SK-N-SH (cell line): Measurements from ENCODE around the gene PCBD2. TPM values are rescaled to one million over a fixed set of nuclear protein-coding genes. Genes with fewer than 3 reads are reported as not detected.

Source experiments
- CTCF ChIA-PET: fragments of 300-600, 350-600 bp; formaldehyde crosslinking; extraction: SDS; loops from one replicate; lab custom pipeline; 2021; lab: Yijun Ruan, JAX
- POLR2A ChIA-PET: fragments of 350-600 bp; sonication (Branson Sonifier 250); formaldehyde crosslinking; extraction: SDS; loops from one replicate; lab custom pipeline; 2020; ENCODE audit warnings: antibody characterized with exemption, inconsistent platforms; lab: Yijun Ruan, JAX
- DNase-seq: peaks from one replicate; pipeline ENCODE4 v3.0.0; 2012
- H2AFZ ChIP-seq: fragments of 200-600 bp; sonication (generic); 2 replicates; pipeline ENCODE4 v1.8.1; 2016; ENCODE audit warnings: antibody characterized with exemption, mild to moderate bottlenecking, low read depth
- H3F3A ChIP-seq: fragments of 200-600 bp; sonication (generic); replicated peaks from 2 replicates; pipeline ENCODE3; 2016; ENCODE audit warnings: antibody characterized with exemption, mild to moderate bottlenecking; ENCODE audit not compliant: insufficient read depth
- H3K27ac ChIP-seq, 2 experiments: fragments of 200-500 bp in 1 of 2; fragments of 200-600 bp in 1 of 2; sonication (Bioruptor generic) in 1 of 2; sonication (generic), shearing (Covaris generic) in 1 of 2; 2 replicates each; pipeline versions ENCODE4 v1.5.1 to v1.6.1; 2014 to 2016; ENCODE audit warnings: low read depth in 2 of 2, inconsistent platforms in 1 of 2, low read length in 1 of 2, mild to moderate bottlenecking in 1 of 2, mixed read lengths in 1 of 2
- H3K27me3 ChIP-seq: fragments of 200-600 bp; sonication (generic), shearing (Covaris generic); 2 replicates; pipeline ENCODE4 v1.6.1; 2016; ENCODE audit warnings: mixed run types; ENCODE audit not compliant: insufficient read depth
- H3K36me3 ChIP-seq, 2 experiments: fragments of 200-500 bp in 1 of 2; fragments of 200-600 bp in 1 of 2; sonication (Bioruptor generic) in 1 of 2; sonication (generic) in 1 of 2; replicated peaks in 1 of 2; 2 replicates each; pipeline versions ENCODE3 to v1.5.1; 2014 to 2016; ENCODE audit warnings: low read length in 1 of 2, mild to moderate bottlenecking in 1 of 2; ENCODE audit not compliant: insufficient read depth in 2 of 2, control insufficient read depth in 1 of 2
- H3K4me1 ChIP-seq, 2 experiments: fragments of 200-500 bp in 1 of 2; fragments of 200-600 bp in 1 of 2; sonication (Bioruptor generic) in 1 of 2; sonication (generic), shearing (Covaris generic) in 1 of 2; 2 replicates each; pipeline versions ENCODE4 v1.5.1 to v1.6.1; 2014 to 2016; ENCODE audit warnings: low read depth in 1 of 2, low read length in 1 of 2, mixed run types in 1 of 2; ENCODE audit not compliant: insufficient read depth in 2 of 2, control insufficient read depth in 1 of 2
- H3K4me2 ChIP-seq: fragments of 200-600 bp; sonication (generic), shearing (Covaris generic); 2 replicates; pipeline ENCODE4 v1.6.1; 2017; ENCODE audit warnings: mixed run types
- H3K4me3 ChIP-seq, 2 experiments: fragments of 200-500 bp in 1 of 2; fragments of 200-600 bp in 1 of 2; sonication (Bioruptor generic) in 1 of 2; sonication (generic), shearing (Covaris generic) in 1 of 2; 2 replicates each; pipeline versions ENCODE4 v1.5.1 to v1.8.1; 2014 to 2016; ENCODE audit warnings: low read depth in 2 of 2, inconsistent platforms in 1 of 2, low read length in 1 of 2, mild to moderate bottlenecking in 1 of 2, mixed read lengths in 1 of 2, moderate library complexity in 1 of 2
- H3K79me2 ChIP-seq: fragments of 200-600 bp; sonication (generic); 2 replicates; pipeline ENCODE4 v1.8.1; 2017; ENCODE audit warnings: mild to moderate bottlenecking; ENCODE audit not compliant: insufficient read depth
- H3K9ac ChIP-seq: fragments of 200-600 bp; sonication (generic); 2 replicates; pipeline ENCODE4 v1.6.1; 2017; ENCODE audit warnings: mixed run types
- H3K9me2 ChIP-seq: fragments of 200-600 bp; sonication (generic); 2 replicates; pipeline ENCODE4 v1.6.1; 2017; ENCODE audit warnings: mixed run types
- H3K9me3 ChIP-seq: fragments of 200-600 bp; sonication (generic); 2 replicates; pipeline ENCODE4 v1.6.1; 2017; ENCODE audit warnings: mixed run types, mild to moderate bottlenecking, moderate library complexity
- H4K20me1 ChIP-seq: fragments of 200-600 bp; sonication (generic); 2 replicates; pipeline ENCODE4 v1.6.1; 2017; ENCODE audit warnings: mild to moderate bottlenecking, mixed run types; ENCODE audit not compliant: insufficient read depth
- CHD2 ChIP-seq: fragments of 150-350 bp; IDR thresholded peaks from 2 replicates; pipeline ENCODE4 v1.6.1; 2018; ENCODE audit warnings: low read length; ENCODE audit not compliant: partially characterized antibody
- ELF1 ChIP-seq: IDR thresholded peaks from 2 replicates; pipeline ENCODE4 v1.4.0; 2012
- FOXM1 ChIP-seq: IDR thresholded peaks from 2 replicates; pipeline ENCODE4 v1.4.0; 2012; ENCODE audit warnings: low read depth, mild to moderate bottlenecking
- GABPA ChIP-seq: IDR thresholded peaks from 2 replicates; pipeline ENCODE4 v1.4.0; 2012; ENCODE audit warnings: low read depth, mild to moderate bottlenecking
- IRF3 ChIP-seq: fragments of 150-350 bp; IDR thresholded peaks from 2 replicates; pipeline ENCODE4 v1.6.1; 2016; ENCODE audit warnings: mild to moderate bottlenecking, low read depth, low read length
- JUND ChIP-seq: IDR thresholded peaks from 2 replicates; pipeline ENCODE4 v1.4.0; 2012
- MAX ChIP-seq: IDR thresholded peaks from 2 replicates; pipeline ENCODE4 v1.4.0; 2012; ENCODE audit warnings: low read depth
- MXI1 ChIP-seq: IDR thresholded peaks from 2 replicates; pipeline ENCODE4 v1.6.1; 2012; ENCODE audit warnings: mild to moderate bottlenecking, low read depth, low read length, improper control_type of control experiment
- POLR2AphosphoS5 ChIP-seq: IDR thresholded peaks from 2 replicates; pipeline ENCODE4 v1.6.1; 2012; ENCODE audit warnings: low read depth, low read length
- RAD21 ChIP-seq: IDR thresholded peaks from 2 replicates; pipeline ENCODE4 v1.6.1; 2012; ENCODE audit warnings: mild to moderate bottlenecking, low read length
- RCOR1 ChIP-seq: fragments of 150-350 bp; IDR thresholded peaks from 2 replicates; pipeline ENCODE4 v1.6.1; 2017; ENCODE audit warnings: antibody characterized with exemption, low read length
- SIN3A ChIP-seq: IDR thresholded peaks from 2 replicates; pipeline ENCODE4 v1.6.1; 2012; ENCODE audit warnings: low read depth, mild to moderate bottlenecking, low read length, moderate library complexity, borderline replicate concordance
- TEAD4 ChIP-seq: IDR thresholded peaks from 2 replicates; pipeline ENCODE4 v1.4.0; 2012; ENCODE audit warnings: mild to moderate bottlenecking, borderline replicate concordance; ENCODE audit not compliant: insufficient read depth
- YY1 ChIP-seq: IDR thresholded peaks from 2 replicates; pipeline ENCODE4 v1.4.0; 2012; ENCODE audit warnings: low read depth, mild to moderate bottlenecking
- ZBTB33 ChIP-seq: IDR thresholded peaks from 2 replicates; pipeline ENCODE4 v1.4.0; 2012; ENCODE audit warnings: low read depth, borderline replicate concordance
- WGBS: methylation state at CpG from one replicate; pipeline ENCODE4 v1.1.6; 2017; ENCODE audit warnings: low lambda C conversion rate; 5-methylcytosine and 5-hydroxymethylcytosine counted together
- polyA plus RNA-seq, 3 experiments: library from polyadenylated mRNA; depleted of rRNA; stranded (reverse); fragments of >200 nt; gene quantifications; 2 replicates each; pipeline ENCODE4 v1.2.3, GENCODE V29; 2012
- TF ChIP-seq, protein P1 (sequence below): IDR thresholded peaks from 2 replicates; pipeline ENCODE4; 2012
- TF ChIP-seq, protein P2 (sequence below): IDR thresholded peaks from 2 replicates; pipeline ENCODE4 v1.4.0; 2012; ENCODE audit warnings: low read depth, borderline replicate concordance
- TF ChIP-seq, protein P3 (sequence below): fragments of 200-600 bp; sonication (generic); IDR thresholded peaks from 2 replicates; pipeline ENCODE4 v1.6.1; 2017; ENCODE audit warnings: antibody characterized with exemption, mild to moderate bottlenecking, moderate library complexity

The PCBD2 gene
- polyA plus RNA-seq, 1 of the 3 experiments (the other 2 are of a cell fraction), result 5.1 TPM

DNA sequence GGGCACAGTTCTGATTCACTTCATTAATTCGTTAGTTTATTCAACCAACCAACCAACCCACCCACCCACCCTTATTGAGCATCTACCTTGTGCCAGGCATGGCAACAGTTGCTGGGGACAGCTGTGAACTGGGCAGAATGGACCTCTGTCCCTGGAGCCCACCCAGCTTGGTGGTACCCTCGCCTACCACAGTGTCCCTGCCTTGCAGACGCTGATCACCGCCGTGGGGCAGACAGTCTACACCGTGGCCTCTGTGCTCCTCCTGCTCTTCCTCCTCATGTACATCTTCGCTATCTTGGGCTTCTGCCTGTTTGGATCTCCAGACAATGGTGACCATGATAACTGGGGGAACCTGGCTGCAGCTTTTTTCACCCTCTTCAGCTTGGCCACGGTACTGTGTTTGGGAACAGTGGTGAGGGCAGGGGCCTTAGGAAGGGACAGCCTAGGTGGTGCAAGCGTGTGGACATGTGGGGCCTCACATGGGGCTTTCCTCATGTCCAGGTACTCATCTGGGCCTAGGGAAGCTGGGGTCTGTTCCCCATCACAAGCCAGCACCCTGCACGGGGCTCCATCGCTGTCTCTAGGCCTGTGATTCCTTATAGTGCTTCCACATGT, 102.9 kb downstream of the PCBD2 start:
- peak; percentile 1 for DNase-seq
- H3F3A ChIP-seq, result no peaks in the 10 kb centered on the region
- no peak overlapping the region for H3K27ac ChIP-seq
- no peaks in the 10 kb centered on the region for H3K9me2 ChIP-seq
- no peaks in the 10 kb centered on the region; the same call in 1 of the 2 replicates for H3K27me3 ChIP-seq
- H2AFZ ChIP-seq, result no peak overlapping the region
- TF ChIP-seq SIN3A (no peak), ZBTB33 (no peak), MXI1 (no peak), RAD21 (no peak), JUND (no peak), CHD2 (no peak), FOXM1 (no peak), POLR2AphosphoS5 (no peak), MAX (no peak), TEAD4 (no peak), IRF3 (no peak), ELF1 (no peak), YY1 (no peak), RCOR1 (no peak), GABPA (no peak)
- TF ChIP-seq, protein P1, sequence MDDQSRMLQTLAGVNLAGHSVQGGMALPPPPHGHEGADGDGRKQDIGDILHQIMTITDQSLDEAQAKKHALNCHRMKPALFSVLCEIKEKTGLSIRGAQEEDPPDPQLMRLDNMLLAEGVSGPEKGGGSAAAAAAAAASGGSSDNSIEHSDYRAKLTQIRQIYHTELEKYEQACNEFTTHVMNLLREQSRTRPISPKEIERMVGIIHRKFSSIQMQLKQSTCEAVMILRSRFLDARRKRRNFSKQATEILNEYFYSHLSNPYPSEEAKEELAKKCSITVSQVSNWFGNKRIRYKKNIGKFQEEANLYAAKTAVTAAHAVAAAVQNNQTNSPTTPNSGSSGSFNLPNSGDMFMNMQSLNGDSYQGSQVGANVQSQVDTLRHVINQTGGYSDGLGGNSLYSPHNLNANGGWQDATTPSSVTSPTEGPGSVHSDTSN, result no peak
- TF ChIP-seq, protein P2, sequence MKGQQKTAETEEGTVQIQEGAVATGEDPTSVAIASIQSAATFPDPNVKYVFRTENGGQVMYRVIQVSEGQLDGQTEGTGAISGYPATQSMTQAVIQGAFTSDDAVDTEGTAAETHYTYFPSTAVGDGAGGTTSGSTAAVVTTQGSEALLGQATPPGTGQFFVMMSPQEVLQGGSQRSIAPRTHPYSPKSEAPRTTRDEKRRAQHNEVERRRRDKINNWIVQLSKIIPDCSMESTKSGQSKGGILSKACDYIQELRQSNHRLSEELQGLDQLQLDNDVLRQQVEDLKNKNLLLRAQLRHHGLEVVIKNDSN, result no peak
- TF ChIP-seq, protein P3, sequence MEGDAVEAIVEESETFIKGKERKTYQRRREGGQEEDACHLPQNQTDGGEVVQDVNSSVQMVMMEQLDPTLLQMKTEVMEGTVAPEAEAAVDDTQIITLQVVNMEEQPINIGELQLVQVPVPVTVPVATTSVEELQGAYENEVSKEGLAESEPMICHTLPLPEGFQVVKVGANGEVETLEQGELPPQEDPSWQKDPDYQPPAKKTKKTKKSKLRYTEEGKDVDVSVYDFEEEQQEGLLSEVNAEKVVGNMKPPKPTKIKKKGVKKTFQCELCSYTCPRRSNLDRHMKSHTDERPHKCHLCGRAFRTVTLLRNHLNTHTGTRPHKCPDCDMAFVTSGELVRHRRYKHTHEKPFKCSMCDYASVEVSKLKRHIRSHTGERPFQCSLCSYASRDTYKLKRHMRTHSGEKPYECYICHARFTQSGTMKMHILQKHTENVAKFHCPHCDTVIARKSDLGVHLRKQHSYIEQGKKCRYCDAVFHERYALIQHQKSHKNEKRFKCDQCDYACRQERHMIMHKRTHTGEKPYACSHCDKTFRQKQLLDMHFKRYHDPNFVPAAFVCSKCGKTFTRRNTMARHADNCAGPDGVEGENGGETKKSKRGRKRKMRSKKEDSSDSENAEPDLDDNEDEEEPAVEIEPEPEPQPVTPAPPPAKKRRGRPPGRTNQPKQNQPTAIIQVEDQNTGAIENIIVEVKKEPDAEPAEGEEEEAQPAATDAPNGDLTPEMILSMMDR, result no peak
- H3K36me3 ChIP-seq, result no peaks in the 10 kb centered on the region
- no peaks in the 10 kb centered on the region for H4K20me1 ChIP-seq
- 64% methylated on average over 11 of the region's 11 CpGs for WGBS
- H3K9ac ChIP-seq, result no peak overlapping the region
- no peaks in the 10 kb centered on the region for H3K79me2 ChIP-seq
- POLR2A ChIA-PET, result no interaction called here
- H3K4me2 ChIP-seq, result no peak overlapping the region
- H3K9me3 ChIP-seq, result no peaks in the 10 kb centered on the region
- CTCF ChIA-PET, result no interaction called here
- H3K4me1 ChIP-seq, result no peaks in the 10 kb centered on the region; a peak in 1 of 4 replicates
- no peak overlapping the region for H3K4me3 ChIP-seq
